Occipital lobe (tissue), 2 donors: Measurements from ENCODE around the gene GPX4. TPM values are rescaled to one million over a fixed set of nuclear protein-coding genes. Genes with fewer than 3 reads are reported as not detected.

Experiments used
- DNase-seq: peaks from one replicate; lab custom pipeline; 2025; lab: John Stamatoyannopoulos, UW
- total RNA-seq: library from RNA; depleted of rRNA; stranded (reverse); fragments of >200 nt; gene quantifications from one replicate; pipeline ENCODE4 v1.2.3, GENCODE V29; 2014

Gene GPX4
- total RNA-seq, 1 donor from 2014 or later: 83.8 TPM

DNA sequence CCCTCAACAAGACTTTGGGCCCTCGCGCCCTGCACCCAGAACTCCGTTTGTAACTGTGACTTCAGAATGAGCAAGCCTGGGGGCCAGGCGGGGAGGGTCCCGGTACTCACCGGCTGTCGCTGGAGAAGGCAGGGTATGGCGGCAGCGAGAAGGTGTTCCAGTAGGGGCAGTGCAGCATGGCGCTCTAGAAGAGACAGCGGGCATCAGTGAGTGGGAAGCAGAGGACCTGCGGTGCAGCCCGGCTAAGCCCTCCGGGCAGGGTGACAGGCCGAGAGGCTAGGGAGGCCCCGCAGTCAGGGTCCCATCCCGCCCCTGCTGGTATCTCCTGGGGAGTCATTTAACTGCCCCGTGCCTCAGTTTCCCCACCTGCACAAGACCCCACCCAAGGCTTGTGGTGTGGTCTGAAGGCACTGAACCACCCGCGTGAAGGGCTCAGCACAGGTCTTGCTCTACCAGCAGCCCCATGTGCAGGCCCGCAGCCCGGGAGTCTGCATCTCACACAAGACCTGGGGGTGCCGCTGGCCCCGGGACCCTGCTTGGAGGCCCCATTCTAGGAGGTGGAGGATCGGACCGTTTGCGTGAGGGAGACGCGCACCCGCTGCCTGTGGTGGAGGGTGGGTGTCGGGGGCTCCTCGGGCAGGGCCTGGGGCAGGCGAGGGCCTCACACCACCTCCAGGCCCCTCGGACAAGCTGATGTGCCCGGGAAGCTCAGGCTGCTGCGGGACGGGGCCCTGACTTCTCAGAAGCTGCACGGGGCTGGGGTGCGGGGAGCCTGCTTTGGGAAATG is 45.7 kb downstream of the GPX4 start:
- DNase-seq: no peak

DNA sequence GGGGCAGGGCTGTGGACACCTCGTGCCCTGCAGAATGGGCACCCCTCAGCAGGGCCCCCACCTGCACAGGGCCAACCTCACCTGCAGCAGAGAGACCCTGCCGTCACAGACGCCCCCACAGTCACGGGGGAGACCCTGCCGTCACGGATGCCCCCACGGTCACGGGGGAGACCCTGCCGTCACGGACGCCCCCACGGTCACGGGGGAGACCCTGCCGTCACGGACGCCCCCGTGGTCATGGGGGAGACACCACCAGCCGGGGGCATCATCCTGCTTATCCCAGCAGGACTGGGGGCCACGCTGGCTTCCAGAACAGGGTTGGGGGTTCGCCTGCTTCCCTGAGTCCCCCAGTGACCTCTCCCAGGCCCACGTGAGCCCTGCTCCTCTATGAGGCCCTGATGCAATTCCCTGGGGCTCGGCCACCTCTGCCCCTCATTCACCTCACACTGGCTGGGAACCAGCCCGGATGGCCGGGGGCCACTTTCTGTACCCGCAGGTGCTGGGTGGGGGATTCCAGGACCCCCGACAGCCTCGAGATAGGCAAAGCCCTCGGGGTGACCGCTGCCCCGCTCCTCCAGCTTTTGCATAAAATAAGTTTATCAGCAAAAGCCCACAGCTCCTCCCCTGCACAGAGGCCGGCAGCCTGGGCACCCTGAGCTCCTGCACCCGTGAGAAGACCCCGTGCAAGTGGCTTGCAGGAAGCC is 46.7 kb downstream of the GPX4 start:
- DNase-seq: no peak

DNA sequence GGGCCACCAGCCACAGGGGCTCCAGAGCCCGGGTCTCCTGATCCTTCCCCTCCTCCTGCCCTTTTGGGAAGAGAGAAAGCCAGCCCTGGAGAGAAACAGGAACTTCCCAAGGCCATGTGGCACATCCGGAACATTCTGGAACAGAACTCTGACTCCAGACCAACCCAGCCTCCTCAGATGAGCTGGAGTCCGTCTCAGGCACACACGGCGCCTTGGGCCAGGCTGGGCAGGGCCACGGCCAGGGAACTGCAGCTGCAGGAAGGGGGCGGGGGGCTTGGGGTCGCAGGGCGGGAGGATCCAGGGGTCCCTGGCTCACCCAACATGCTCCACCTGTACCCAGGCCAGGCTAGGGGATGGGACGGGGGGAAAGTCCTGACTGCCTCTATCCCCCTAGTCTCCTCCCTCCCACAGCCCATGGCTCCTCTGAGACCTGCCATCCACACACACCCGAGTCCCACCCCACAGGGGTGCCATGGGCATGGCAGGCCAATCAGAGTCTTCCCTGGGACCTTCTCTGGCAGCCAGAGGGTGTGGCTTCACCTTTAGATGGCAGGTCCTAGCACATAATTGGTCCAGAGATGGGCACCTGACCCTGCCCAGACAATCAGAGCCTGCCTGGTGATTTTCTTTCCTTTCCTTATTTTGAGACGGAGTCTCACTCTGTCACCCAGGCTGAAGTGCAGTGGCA is 47.4 kb downstream of the GPX4 start:
- no peak for DNase-seq

DNA sequence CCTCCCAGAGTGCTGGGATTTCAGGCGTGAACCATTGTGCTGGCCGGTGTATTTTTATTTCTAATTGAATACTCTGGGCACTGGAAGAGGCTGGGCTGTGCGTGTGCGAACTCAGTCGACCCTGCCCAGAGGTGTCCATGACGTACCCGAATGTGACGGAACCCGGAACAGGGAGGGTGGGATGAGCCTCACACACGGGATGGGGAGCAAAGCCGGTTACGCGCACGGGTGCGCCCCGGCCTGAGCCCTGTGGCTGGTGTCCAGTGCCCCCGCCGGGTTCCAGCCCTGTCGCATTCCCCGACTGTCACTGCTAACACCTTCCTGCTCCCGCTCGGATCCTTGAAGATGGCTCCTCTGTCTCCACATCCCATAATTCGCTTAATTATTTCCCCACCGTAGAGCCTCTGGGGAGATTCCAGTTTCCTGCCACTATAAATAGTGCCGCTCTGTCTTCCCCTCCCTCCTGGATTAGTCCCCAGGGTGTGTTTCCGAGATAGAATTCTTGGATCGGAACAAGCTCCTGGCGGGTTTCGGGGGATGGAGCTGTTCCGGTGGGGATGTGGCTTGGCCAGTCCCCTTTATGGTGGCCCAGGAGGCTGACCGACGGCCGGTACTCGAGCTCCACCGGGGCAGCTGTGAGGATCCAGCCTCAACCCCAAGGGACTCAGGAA is 48.3 kb downstream of the GPX4 start:
- DNase-seq: no peak

DNA sequence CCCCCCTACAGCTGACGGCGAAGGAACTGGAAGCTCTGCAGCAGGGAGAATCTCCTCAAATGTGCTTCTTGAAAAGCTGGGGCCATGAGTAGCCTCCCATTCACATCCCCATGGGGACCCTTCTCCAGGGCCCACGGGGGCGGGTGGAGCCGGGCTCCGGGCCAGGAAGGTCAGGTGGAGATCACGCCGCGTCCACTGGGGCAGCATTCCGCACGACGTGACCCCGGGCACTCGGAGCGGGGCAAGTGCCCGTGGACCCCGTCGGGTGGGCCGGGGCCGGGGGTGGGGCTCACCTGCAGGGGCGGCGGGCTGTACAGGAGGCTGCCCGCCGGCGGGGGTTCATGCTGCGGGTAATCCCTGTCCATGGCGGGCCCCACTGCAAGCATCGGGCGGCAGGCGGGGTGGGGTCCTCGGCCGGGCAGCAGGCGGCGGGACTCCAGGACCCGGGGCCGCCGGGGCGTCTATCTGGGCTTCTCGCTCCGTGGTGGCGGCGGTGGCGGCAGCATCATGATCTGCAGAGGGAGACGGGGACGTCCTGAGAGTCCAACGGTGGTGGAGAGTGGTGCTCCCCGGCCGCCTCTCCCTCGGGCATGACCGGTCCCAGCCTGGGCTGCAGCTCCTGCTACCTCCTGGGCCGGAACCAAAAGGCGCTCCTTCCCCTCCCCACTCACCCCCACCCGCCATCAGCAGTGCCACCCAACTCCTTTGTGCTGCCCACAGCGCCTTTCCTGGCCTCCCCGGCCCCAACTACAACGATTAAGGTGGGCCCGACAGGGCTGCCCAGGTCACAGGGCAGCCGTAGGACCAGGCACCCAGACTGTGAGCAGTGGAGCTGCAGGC is 50.3 kb downstream of the GPX4 start:
- DNase-seq: no peak

DNA sequence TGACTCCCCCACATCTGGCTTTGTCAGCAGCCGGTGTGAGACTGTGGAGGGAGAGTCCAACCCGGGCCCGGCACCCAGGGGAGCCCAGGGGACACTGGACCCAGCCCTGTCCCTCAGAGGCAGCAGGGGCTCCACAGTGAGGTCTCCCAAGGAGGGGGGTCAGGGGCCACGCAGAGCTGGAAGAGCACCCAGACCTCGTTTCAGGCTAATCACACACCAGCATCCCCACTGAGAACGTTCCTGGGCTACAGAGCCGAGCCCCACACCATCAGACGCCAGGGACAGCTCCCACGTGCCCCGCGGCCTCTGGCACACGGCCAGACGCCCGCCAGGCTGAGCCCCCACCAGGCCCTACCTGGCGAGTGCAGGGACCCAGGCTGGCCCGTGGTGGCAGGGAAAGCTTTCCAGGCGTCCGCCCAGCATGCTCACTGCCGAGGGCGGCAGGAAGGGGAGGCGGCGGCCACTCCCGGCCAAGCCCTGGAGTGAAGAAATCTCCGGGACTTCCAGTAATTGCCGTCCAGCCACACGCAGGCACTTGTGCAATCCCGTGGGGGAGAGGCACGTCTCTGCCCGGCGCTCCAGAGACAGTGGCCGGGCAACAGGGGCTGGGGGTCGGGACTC is 51.0 kb downstream of the GPX4 start:
- DNase-seq: no peak

DNA sequence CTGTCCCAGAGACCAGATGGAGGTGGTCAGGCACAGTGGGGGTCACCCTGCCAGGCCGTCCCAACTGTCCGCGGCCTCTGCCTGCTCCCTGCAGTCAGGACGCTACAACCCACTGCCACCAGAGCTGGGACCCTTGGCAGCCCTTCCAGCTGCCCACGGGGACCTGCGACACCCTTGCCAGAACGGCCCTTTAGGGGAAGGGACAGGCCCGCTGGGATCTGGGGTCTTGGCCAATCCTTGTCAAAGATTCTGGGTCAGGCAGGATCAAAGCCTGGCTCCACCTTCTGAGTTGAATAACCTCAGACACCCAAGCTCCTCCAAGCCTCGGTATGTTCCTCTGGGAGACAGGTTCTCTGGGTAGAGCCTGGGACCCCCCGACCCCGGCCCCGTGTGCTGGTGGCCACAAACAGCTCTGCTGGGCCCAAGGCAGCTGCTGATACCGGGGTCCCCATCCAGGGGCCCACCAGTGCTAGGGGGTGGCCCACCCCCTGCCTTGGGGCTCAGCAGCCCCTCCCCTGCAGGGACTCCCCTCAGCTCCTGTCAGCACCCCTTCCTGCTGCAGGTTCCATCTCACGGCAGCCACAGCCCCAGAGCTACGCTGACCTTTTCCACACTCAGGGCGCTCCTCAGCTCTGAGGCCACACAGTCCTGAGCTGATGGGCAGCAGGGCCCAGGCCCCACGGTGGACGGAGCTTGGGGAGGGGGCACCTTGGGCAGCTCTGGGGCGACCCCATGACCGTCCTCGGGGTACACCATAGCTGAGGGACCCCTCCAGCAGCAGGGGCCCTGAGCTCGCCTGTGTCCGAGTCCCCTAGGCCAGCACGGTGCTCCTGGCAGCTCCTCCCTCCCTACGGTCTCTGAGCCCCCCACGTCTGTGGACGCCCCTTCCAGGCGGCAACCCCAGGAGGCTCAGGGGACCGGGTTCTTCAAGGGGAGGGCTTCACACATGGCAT is 51.8 kb downstream of the GPX4 start:
- no peak for DNase-seq

Other genes with a start within 250 kb of the GPX4 start
- 2.8 TPM for gene CFD, start 244.3 kb upstream of the GPX4 start, total RNA-seq
- 17.9 TPM for gene MED16, start 210.8 kb upstream of the GPX4 start, total RNA-seq
- not detected for gene RNU6-9, start 210.5 kb upstream of the GPX4 start, total RNA-seq
- 31.4 TPM for gene R3HDM4, start 190.8 kb upstream of the GPX4 start, total RNA-seq
- gene KISS1R, start 186.7 kb upstream of the GPX4 start, total RNA-seq: not detected
- gene ARID3A, start 178.0 kb upstream of the GPX4 start, total RNA-seq: 8.0 TPM
- 44.1 TPM for gene WDR18, start 119.6 kb upstream of the GPX4 start, total RNA-seq
- gene GRIN3B, start 103.6 kb upstream of the GPX4 start, total RNA-seq: not detected
- 33.8 TPM for gene TMEM259, start 82.9 kb upstream of the GPX4 start, total RNA-seq
- not detected for gene RNU6-2, start 82.5 kb upstream of the GPX4 start, total RNA-seq
- gene CNN2, start 77.4 kb upstream of the GPX4 start, total RNA-seq: 9.5 TPM
- gene ABCA7, start 63.9 kb upstream of the GPX4 start, total RNA-seq: 0.78 TPM
- 1.7 TPM for gene ARHGAP45, start 36.8 kb upstream of the GPX4 start, total RNA-seq
- gene POLR2E, start 8.6 kb upstream of the GPX4 start, total RNA-seq: 31.8 TPM
- gene SBNO2, start 70.3 kb downstream of the GPX4 start, total RNA-seq: 4.2 TPM
- gene STK11, start 101.8 kb downstream of the GPX4 start, total RNA-seq: 49.0 TPM
- 6.6 TPM for gene CBARP, start 134.0 kb downstream of the GPX4 start, total RNA-seq
- 11.9 TPM for gene ATP5F1D, start 137.8 kb downstream of the GPX4 start, total RNA-seq
- gene MIDN, start 144.6 kb downstream of the GPX4 start, total RNA-seq: 15.3 TPM
- 598 TPM for gene CIRBP, start 165.3 kb downstream of the GPX4 start, total RNA-seq
- gene FAM174C, start 171.5 kb downstream of the GPX4 start, total RNA-seq: 6.7 TPM
- gene EFNA2, start 181.9 kb downstream of the GPX4 start, total RNA-seq: 8.1 TPM